GM06990 (cell line): ENCODE results near the gene UBE2O.

ENCODE experiments used
- DNase-seq: peaks from one replicate; pipeline ENCODE4 v3.0.0-alpha.2; 2011; ENCODE audit not compliant: insufficient read length; ENCODE audit errors: extremely low read depth
- H3K27me3 ChIP-seq: replicated peaks from 2 replicates; pipeline ENCODE4 v1.6.0; 2011; ENCODE audit warnings: low read length; ENCODE audit not compliant: control insufficient read depth, insufficient read depth
- H3K36me3 ChIP-seq: 2 replicates; pipeline ENCODE4 v1.5.1; 2011; ENCODE audit warnings: low read length; ENCODE audit not compliant: control insufficient read depth, insufficient read depth
- H3K4me3 ChIP-seq: replicated peaks from 2 replicates; pipeline ENCODE4 v1.5.1; 2011; ENCODE audit warnings: low read depth, mild to moderate bottlenecking, control low read depth, low read length
- CTCF ChIP-seq: IDR thresholded peaks from 2 replicates; pipeline ENCODE4 v1.5.1; 2011; ENCODE audit warnings: low read length, control low read depth, mild to moderate bottlenecking, inconsistent platforms; ENCODE audit not compliant: insufficient read depth, poor library complexity, severe bottlenecking

The UBE2O gene

GRCh38 chr17:76480632-76481031 is 27.7 kb upstream of the UBE2O start:
- TF ChIP-seq CTCF, result no peak
- Histone ChIP-seq H3K36me3 (peaks cover 24% of the 10 kb centered on the region), H3K27me3 (no peaks in the 10 kb centered on the region), H3K4me3 (peak overlapping the region; percentile 50)
- DNase-seq, result no peak

GRCh38 chr17:76479515-76480060 is 26.6 kb upstream of the UBE2O start:
- Histone ChIP-seq H3K27me3 (no peaks in the 10 kb centered on the region), H3K4me3 (no peak overlapping the region), H3K36me3 (peaks cover 31% of the 10 kb centered on the region)
- peak; percentile 20 for DNase-seq
- TF ChIP-seq CTCF, result no peak

- no peak overlapping the region for H3K4me3 ChIP-seq
- TF ChIP-seq CTCF, result no peak
- peak; percentile 11 for DNase-seq
- peaks cover 37% of the 10 kb centered on the region for H3K36me3 ChIP-seq
- no peaks in the 10 kb centered on the region for H3K27me3 ChIP-seq
Observed at GRCh38 chr17:76478730-76479514, 26.0 kb upstream of the UBE2O start.

GRCh38 chr17:76478097-76478496 is 25.1 kb upstream of the UBE2O start:
- no peaks in the 10 kb centered on the region for H3K27me3 ChIP-seq
- no peak overlapping the region for H3K4me3 ChIP-seq
- DNase-seq, result no peak
- peaks cover 43% of the 10 kb centered on the region for H3K36me3 ChIP-seq
- TF ChIP-seq CTCF, result no peak

- no peaks in the 10 kb centered on the region for H3K27me3 ChIP-seq
- H3K36me3 ChIP-seq, result peaks cover 47% of the 10 kb centered on the region
- TF ChIP-seq CTCF, result no peak
- DNase-seq, result peak; percentile 12
- H3K4me3 ChIP-seq, result no peak overlapping the region
Observed at GRCh38 chr17:76477576-76477975, 24.6 kb upstream of the UBE2O start.

- peak; percentile 6 for DNase-seq
- Histone ChIP-seq H3K4me3 (no peak overlapping the region), H3K27me3 (no peaks in the 10 kb centered on the region), H3K36me3 (peaks cover 50% of the 10 kb centered on the region)
- no peak for TF ChIP-seq CTCF
Observed at GRCh38 chr17:76476736-76477135, 23.8 kb upstream of the UBE2O start.
